Measurements from ENCODE around the gene SDC1. TPM values are rescaled to one million over a fixed set of nuclear protein-coding genes. Genes with fewer than 3 reads are reported as not detected.

SDC1 gene
- total RNA-seq, 1 donor from 2014 or later: 35.1 TPM

- H3K27ac Mint-ChIP-seq: no peak overlapping the region
- H3K4me1 Mint-ChIP-seq (ENCODE audit: low read depth): peaks cover 31% of the 10 kb centered on the region
- no peaks in the 10 kb centered on the region for H3K36me3 Mint-ChIP-seq (ENCODE audit: insufficient read depth)
- no peaks in the 10 kb centered on the region for H3K27me3 Mint-ChIP-seq
- DNase-seq (ENCODE audit: low spot score, unreplicated experiment): no peak
- H3K4me3 Mint-ChIP-seq (ENCODE audit: low read depth): no peak overlapping the region
- TF ChIP-seq, protein P1, sequence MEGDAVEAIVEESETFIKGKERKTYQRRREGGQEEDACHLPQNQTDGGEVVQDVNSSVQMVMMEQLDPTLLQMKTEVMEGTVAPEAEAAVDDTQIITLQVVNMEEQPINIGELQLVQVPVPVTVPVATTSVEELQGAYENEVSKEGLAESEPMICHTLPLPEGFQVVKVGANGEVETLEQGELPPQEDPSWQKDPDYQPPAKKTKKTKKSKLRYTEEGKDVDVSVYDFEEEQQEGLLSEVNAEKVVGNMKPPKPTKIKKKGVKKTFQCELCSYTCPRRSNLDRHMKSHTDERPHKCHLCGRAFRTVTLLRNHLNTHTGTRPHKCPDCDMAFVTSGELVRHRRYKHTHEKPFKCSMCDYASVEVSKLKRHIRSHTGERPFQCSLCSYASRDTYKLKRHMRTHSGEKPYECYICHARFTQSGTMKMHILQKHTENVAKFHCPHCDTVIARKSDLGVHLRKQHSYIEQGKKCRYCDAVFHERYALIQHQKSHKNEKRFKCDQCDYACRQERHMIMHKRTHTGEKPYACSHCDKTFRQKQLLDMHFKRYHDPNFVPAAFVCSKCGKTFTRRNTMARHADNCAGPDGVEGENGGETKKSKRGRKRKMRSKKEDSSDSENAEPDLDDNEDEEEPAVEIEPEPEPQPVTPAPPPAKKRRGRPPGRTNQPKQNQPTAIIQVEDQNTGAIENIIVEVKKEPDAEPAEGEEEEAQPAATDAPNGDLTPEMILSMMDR (IDR thresholded peaks at IDR 0.05; ENCODE audit: unreplicated experiment): peak; percentile 24
- no peaks in the 10 kb centered on the region for H3K9me3 Mint-ChIP-seq (ENCODE audit: low read depth)
Measured at GRCh38 chr2:20190876-20191713, 33.8 kb downstream of the SDC1 start.

- no peaks in the 10 kb centered on the region for H3K36me3 Mint-ChIP-seq (ENCODE audit: insufficient read depth)
- no peak overlapping the region for H3K4me3 Mint-ChIP-seq (ENCODE audit: low read depth)
- TF ChIP-seq, protein P1 (IDR thresholded peaks at IDR 0.05; ENCODE audit: unreplicated experiment): no peak
- DNase-seq (ENCODE audit: low spot score, unreplicated experiment): no peak
- H3K4me1 Mint-ChIP-seq (ENCODE audit: low read depth): peaks cover 32% of the 10 kb centered on the region
- H3K27ac Mint-ChIP-seq: peak overlapping the region; percentile 37
- H3K9me3 Mint-ChIP-seq (ENCODE audit: low read depth): no peaks in the 10 kb centered on the region
- H3K27me3 Mint-ChIP-seq: no peaks in the 10 kb centered on the region
Measured at GRCh38 chr2:20190170-20190569, 34.8 kb downstream of the SDC1 start.

GRCh38 chr2:20189299-20189931 is 35.5 kb downstream of the SDC1 start:
- no peaks in the 10 kb centered on the region for H3K27me3 Mint-ChIP-seq
- H3K36me3 Mint-ChIP-seq (ENCODE audit: insufficient read depth): no peaks in the 10 kb centered on the region
- TF ChIP-seq, protein P1 (IDR thresholded peaks at IDR 0.05; ENCODE audit: unreplicated experiment): no peak
- H3K27ac Mint-ChIP-seq: peak overlapping the region; percentile 83
- no peak for DNase-seq (ENCODE audit: low spot score, unreplicated experiment)
- H3K9me3 Mint-ChIP-seq (ENCODE audit: low read depth): no peaks in the 10 kb centered on the region
- H3K4me1 Mint-ChIP-seq (ENCODE audit: low read depth): peaks cover 40% of the 10 kb centered on the region
- H3K4me3 Mint-ChIP-seq (ENCODE audit: low read depth): no peak overlapping the region

GRCh38 chr2:20188851-20189250 is 36.1 kb downstream of the SDC1 start:
- DNase-seq (ENCODE audit: low spot score, unreplicated experiment): no peak

GRCh38 chr2:20188201-20188600 is 36.7 kb downstream of the SDC1 start:
- Mint-ChIP-seq H3K9me3 (ENCODE audit: low read depth) (no peaks in the 10 kb centered on the region), H3K27ac (no peak overlapping the region), H3K4me1 (ENCODE audit: low read depth) (peaks cover 49% of the 10 kb centered on the region), H3K4me3 (ENCODE audit: low read depth) (no peak overlapping the region), H3K36me3 (ENCODE audit: insufficient read depth) (no peaks in the 10 kb centered on the region), H3K27me3 (no peaks in the 10 kb centered on the region)
- TF ChIP-seq, protein P1 (IDR thresholded peaks at IDR 0.05; ENCODE audit: unreplicated experiment): no peak
- DNase-seq (ENCODE audit: low spot score, unreplicated experiment): no peak

More at GRCh38 chr2:20188851-20189250, 36.1 kb downstream of the SDC1 start:
- Mint-ChIP-seq H3K27me3 (no peaks in the 10 kb centered on the region), H3K36me3 (ENCODE audit: insufficient read depth) (no peaks in the 10 kb centered on the region), H3K9me3 (ENCODE audit: low read depth) (no peaks in the 10 kb centered on the region), H3K4me3 (ENCODE audit: low read depth) (no peak overlapping the region), H3K4me1 (ENCODE audit: low read depth) (peaks cover 45% of the 10 kb centered on the region), H3K27ac (peak overlapping the region; percentile 83)
- TF ChIP-seq, protein P1 (IDR thresholded peaks at IDR 0.05; ENCODE audit: unreplicated experiment): no peak
